ENCODE data around the gene TMIGD3. TPM values are rescaled to one million over a fixed set of nuclear protein-coding genes. Genes with fewer than 3 reads are reported as not detected.

The TMIGD3 gene
- total RNA-seq, 1 donor from 2014 or later: not detected

DNA sequence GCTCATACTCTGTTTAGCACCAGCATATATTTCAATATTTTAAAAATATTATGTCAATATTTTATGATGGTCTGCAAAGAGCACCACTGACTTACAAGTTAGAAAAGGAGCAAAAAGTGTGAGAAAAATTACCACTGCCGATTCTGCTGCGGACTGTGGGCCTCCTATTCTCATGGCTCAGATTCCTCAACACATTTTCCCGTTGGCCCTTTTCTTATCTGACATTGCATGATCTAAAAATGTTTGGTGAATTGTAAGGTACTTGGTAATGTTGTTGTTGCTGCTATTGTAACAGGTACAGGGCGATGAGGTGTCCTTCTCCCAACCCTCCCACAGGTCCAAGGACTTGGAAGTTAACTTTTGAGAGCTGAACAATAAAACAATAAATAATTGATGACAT, 28.9 kb downstream of the TMIGD3 start:
- Mint-ChIP-seq H3K4me3 (no peak overlapping the region), H3K36me3 (ENCODE audit: low read depth) (no peaks in the 10 kb centered on the region), H3K9me3 (no peaks in the 10 kb centered on the region), H3K27me3 (ENCODE audit: low read depth) (no peaks in the 10 kb centered on the region), H3K27ac (ENCODE audit: unreplicated experiment) (peak overlapping the region; percentile 22), H3K4me1 (no peaks in the 10 kb centered on the region)
- DNase-seq (ENCODE audit: low read depth, low spot score): no peak
- TF ChIP-seq, protein P1, sequence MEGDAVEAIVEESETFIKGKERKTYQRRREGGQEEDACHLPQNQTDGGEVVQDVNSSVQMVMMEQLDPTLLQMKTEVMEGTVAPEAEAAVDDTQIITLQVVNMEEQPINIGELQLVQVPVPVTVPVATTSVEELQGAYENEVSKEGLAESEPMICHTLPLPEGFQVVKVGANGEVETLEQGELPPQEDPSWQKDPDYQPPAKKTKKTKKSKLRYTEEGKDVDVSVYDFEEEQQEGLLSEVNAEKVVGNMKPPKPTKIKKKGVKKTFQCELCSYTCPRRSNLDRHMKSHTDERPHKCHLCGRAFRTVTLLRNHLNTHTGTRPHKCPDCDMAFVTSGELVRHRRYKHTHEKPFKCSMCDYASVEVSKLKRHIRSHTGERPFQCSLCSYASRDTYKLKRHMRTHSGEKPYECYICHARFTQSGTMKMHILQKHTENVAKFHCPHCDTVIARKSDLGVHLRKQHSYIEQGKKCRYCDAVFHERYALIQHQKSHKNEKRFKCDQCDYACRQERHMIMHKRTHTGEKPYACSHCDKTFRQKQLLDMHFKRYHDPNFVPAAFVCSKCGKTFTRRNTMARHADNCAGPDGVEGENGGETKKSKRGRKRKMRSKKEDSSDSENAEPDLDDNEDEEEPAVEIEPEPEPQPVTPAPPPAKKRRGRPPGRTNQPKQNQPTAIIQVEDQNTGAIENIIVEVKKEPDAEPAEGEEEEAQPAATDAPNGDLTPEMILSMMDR (conservative IDR thresholded peaks at IDR 0.05): no peak

DNA sequence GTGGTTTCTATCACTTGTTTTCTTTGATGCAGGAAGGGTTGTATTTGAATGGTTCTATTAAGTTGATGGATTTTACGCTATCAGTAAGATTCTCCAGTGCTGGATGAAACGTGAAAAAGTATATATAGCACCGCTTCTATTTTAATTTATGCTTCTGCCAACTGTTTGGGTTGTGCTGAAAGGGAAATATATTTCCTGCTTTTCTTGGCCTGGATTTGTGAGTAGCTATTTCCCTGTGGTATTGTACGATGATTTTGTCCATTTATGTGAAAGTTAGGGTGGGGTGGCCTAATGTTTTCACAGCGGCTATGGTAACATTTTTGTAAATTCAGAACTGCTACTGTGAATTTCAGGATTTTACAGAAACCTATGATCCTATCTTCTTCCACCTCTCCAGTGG, 29.3 kb downstream of the TMIGD3 start:
- H3K4me1 Mint-ChIP-seq: no peaks in the 10 kb centered on the region
- no peaks in the 10 kb centered on the region for H3K27me3 Mint-ChIP-seq (ENCODE audit: low read depth)
- H3K27ac Mint-ChIP-seq (ENCODE audit: unreplicated experiment): peak overlapping the region; percentile 23
- TF ChIP-seq, protein P1 (conservative IDR thresholded peaks at IDR 0.05): no peak
- H3K36me3 Mint-ChIP-seq (ENCODE audit: low read depth): no peaks in the 10 kb centered on the region
- DNase-seq (ENCODE audit: low read depth, low spot score): no peak
- no peaks in the 10 kb centered on the region for H3K9me3 Mint-ChIP-seq
- no peak overlapping the region for H3K4me3 Mint-ChIP-seq

DNA sequence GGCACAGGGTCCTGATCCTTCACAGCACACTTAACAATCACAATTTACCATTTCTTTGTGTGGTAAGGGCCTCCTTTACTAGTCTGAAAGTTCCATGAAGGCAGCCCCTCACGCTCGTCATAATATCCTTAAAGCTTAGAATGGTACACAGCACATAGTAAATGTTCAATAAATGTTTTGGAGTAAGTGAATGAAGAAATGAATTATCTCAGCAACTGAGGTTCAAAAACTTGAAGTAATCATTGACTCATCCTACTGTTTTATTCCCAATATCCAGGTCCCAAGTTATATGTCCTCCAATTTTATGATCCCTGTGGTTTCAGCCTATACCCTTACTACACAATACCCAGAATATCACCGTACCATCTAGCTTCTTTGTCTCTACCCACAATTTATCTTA, 31.9 kb downstream of the TMIGD3 start:
- TF ChIP-seq, protein P1 (conservative IDR thresholded peaks at IDR 0.05): no peak
- no peak overlapping the region for H3K27ac Mint-ChIP-seq (ENCODE audit: unreplicated experiment)
- H3K9me3 Mint-ChIP-seq: no peaks in the 10 kb centered on the region
- no peaks in the 10 kb centered on the region for H3K27me3 Mint-ChIP-seq (ENCODE audit: low read depth)
- no peak for DNase-seq (ENCODE audit: low read depth, low spot score)
- H3K4me1 Mint-ChIP-seq: no peaks in the 10 kb centered on the region
- no peaks in the 10 kb centered on the region for H3K36me3 Mint-ChIP-seq (ENCODE audit: low read depth)
- no peak overlapping the region for H3K4me3 Mint-ChIP-seq

DNA sequence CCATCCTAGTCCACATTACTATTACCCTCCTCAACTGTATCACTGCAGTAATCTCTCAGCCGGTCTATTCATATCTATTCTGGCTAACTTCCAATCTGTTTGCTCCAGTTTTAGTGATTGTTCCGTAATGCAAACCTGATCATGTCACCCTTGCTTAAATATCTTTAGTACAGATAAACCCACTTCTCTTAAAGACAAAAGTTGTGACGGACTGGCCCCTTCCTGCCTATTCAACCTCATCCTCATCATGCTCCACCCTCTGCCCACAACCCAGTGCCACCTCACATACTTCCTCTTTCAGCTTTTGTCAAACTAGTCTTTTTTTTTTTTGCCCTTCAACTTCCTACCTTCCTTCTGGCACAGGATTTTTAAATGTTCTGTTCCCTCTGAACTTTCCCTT, 32.4 kb downstream of the TMIGD3 start:
- H3K4me1 Mint-ChIP-seq: no peaks in the 10 kb centered on the region
- TF ChIP-seq, protein P1 (conservative IDR thresholded peaks at IDR 0.05): no peak
- no peaks in the 10 kb centered on the region for H3K27me3 Mint-ChIP-seq (ENCODE audit: low read depth)
- H3K27ac Mint-ChIP-seq (ENCODE audit: unreplicated experiment): no peak overlapping the region
- H3K4me3 Mint-ChIP-seq: no peak overlapping the region
- H3K9me3 Mint-ChIP-seq: no peaks in the 10 kb centered on the region
- no peaks in the 10 kb centered on the region for H3K36me3 Mint-ChIP-seq (ENCODE audit: low read depth)
- no peak for DNase-seq (ENCODE audit: low read depth, low spot score)

DNA sequence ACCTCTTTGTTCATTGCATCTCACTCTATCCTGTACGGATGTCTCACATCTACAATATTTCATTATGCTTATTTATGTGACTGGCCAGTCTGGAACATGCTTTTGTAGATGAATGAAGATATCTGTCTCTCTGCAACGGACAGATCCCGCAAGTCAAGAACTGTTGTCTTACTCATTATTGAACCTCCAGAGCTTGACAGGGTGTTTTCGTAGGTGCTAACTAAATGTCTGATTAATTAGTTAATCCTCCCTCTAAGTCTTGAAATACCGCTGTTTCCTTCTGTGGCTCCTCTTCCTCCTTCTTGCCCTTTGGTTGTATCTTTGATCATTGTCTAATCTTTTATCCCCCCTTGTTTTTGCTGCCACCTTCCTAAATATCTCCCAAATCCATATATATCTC, 32.8 kb downstream of the TMIGD3 start:
- DNase-seq (ENCODE audit: low read depth, low spot score): no peak
- Mint-ChIP-seq H3K36me3 (ENCODE audit: low read depth) (no peaks in the 10 kb centered on the region), H3K27me3 (ENCODE audit: low read depth) (no peaks in the 10 kb centered on the region), H3K4me1 (no peaks in the 10 kb centered on the region), H3K9me3 (no peaks in the 10 kb centered on the region), H3K4me3 (no peak overlapping the region), H3K27ac (ENCODE audit: unreplicated experiment) (no peak overlapping the region)
- TF ChIP-seq, protein P1 (conservative IDR thresholded peaks at IDR 0.05): no peak

DNA sequence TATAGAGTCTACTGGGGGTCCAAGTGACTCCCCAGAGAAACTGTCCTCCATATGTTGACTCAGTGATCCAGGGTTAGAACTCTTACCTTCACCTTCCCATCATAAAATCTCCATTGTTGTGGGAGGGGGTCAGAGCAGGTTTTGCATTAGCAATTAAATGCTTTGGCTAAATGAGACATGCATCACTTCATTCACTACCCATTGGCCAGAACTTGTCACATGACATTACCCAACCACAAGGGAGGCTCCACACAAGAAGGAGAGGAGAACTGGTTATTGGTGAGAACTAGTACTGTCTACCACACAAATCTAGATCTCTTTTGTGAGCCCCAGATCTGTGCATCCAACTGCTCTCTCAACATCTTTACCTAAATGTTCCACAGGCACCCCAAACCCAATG, 33.9 kb downstream of the TMIGD3 start:
- no peak for DNase-seq (ENCODE audit: low read depth, low spot score)
- Mint-ChIP-seq H3K4me1 (no peaks in the 10 kb centered on the region), H3K27ac (ENCODE audit: unreplicated experiment) (no peak overlapping the region), H3K4me3 (no peak overlapping the region), H3K27me3 (ENCODE audit: low read depth) (no peaks in the 10 kb centered on the region), H3K36me3 (ENCODE audit: low read depth) (peaks cover 2% of the 10 kb centered on the region), H3K9me3 (no peaks in the 10 kb centered on the region)
- TF ChIP-seq, protein P1 (conservative IDR thresholded peaks at IDR 0.05): no peak
